ENCODE results near the gene NIT1. TPM values are rescaled to one million over a fixed set of nuclear protein-coding genes. Genes with fewer than 3 reads are reported as not detected.
A peak's percentile ranks its signal among the peaks of the same experiment; 100 is the strongest.

The NIT1 gene
- total RNA-seq, 1 experiment from 2014 or later = 47.2 TPM

DNA sequence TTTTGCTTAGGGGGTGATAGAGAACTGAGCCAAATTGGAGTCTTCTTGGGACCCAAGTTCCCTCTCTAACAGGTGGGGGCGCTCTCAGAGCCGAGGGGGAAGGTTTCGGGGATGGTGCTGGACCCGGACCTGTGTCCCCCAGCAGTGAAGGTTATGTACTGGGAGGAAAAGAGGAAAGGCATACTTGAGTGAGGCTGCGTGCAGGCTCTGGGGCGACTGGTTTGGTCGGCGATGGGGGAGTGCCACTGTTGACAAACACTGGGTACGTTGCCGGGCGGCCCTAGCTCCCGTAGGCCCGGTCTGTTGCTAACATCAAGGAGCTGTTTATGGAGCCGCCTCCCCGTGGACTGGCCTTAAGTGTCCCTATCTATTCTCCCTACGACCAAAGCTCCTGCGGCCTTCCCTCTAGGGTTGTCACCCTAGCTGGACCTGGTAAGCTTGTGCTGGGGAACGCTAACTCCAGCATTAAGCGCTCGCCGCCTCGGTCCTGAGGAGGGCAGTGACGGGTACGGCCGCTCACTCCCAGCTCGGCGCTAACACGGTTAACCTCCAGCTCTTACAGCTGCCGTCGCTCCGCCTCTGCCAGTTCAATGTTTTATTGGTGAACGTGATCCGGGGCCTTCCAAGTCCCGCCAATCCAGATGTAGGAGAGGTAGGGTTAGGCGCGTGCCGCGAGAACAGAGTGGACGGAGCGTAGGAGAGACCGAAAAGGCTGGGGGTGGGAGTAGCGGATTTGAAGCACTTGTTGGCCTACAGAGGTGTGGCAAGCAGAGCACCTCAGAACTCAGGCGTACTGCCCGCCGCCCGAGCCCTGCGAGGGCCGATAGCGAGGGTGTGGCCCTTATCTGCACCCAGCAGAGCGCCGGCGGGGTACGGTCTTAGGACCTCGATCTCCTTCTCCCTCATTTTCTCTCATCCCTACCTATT, 48.1 kb downstream of the NIT1 start, which contains the start of gene PPOX (continued):
- TF ChIP-seq PREB (CRISPR knock-in tag; IDR thresholded peaks at IDR 0.05; ENCODE audit: borderline replicate concordance) = no peak
- no peak for TF ChIP-seq PRRX2 (CRISPR knock-in tag; IDR thresholded peaks at IDR 0.05)
- TF ChIP-seq CREM (CRISPR knock-in tag; IDR thresholded peaks at IDR 0.05) = peak; percentile 64; the same call in 1 of the 2 replicates
- no peak for TF ChIP-seq IRF2 (CRISPR knock-in tag; IDR thresholded peaks at IDR 0.05; ENCODE audit: borderline replicate concordance, low read depth)
- TF ChIP-seq FOXJ3 (CRISPR knock-in tag; IDR thresholded peaks at IDR 0.05; ENCODE audit: borderline replicate concordance) = no peak
- TF ChIP-seq NFATC4 (CRISPR knock-in tag; IDR thresholded peaks at IDR 0.05) = no peak
- TF ChIP-seq NR1H2 (CRISPR knock-in tag; IDR thresholded peaks at IDR 0.05) = no peak
- no peak for TF ChIP-seq SMAD4 (CRISPR knock-in tag; IDR thresholded peaks at IDR 0.05)
- TF ChIP-seq NFYB (CRISPR knock-in tag; conservative IDR thresholded peaks at IDR 0.05; ENCODE audit: low read depth) = peak; percentile 83
- TF ChIP-seq, protein P1, sequence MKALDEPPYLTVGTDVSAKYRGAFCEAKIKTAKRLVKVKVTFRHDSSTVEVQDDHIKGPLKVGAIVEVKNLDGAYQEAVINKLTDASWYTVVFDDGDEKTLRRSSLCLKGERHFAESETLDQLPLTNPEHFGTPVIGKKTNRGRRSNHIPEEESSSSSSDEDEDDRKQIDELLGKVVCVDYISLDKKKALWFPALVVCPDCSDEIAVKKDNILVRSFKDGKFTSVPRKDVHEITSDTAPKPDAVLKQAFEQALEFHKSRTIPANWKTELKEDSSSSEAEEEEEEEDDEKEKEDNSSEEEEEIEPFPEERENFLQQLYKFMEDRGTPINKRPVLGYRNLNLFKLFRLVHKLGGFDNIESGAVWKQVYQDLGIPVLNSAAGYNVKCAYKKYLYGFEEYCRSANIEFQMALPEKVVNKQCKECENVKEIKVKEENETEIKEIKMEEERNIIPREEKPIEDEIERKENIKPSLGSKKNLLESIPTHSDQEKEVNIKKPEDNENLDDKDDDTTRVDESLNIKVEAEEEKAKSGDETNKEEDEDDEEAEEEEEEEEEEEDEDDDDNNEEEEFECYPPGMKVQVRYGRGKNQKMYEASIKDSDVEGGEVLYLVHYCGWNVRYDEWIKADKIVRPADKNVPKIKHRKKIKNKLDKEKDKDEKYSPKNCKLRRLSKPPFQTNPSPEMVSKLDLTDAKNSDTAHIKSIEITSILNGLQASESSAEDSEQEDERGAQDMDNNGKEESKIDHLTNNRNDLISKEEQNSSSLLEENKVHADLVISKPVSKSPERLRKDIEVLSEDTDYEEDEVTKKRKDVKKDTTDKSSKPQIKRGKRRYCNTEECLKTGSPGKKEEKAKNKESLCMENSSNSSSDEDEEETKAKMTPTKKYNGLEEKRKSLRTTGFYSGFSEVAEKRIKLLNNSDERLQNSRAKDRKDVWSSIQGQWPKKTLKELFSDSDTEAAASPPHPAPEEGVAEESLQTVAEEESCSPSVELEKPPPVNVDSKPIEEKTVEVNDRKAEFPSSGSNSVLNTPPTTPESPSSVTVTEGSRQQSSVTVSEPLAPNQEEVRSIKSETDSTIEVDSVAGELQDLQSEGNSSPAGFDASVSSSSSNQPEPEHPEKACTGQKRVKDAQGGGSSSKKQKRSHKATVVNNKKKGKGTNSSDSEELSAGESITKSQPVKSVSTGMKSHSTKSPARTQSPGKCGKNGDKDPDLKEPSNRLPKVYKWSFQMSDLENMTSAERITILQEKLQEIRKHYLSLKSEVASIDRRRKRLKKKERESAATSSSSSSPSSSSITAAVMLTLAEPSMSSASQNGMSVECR (CRISPR knock-in tag; IDR thresholded peaks at IDR 0.05; ENCODE audit: borderline replicate concordance) = peak; percentile 46; the same call in 1 of the 2 replicates
- TF ChIP-seq ZNF121 (CRISPR knock-in tag; IDR thresholded peaks at IDR 0.05) = no peak
- no peak for TF ChIP-seq ZNF219 (CRISPR knock-in tag; IDR thresholded peaks at IDR 0.05; ENCODE audit: borderline replicate concordance)
- TF ChIP-seq, protein P2, sequence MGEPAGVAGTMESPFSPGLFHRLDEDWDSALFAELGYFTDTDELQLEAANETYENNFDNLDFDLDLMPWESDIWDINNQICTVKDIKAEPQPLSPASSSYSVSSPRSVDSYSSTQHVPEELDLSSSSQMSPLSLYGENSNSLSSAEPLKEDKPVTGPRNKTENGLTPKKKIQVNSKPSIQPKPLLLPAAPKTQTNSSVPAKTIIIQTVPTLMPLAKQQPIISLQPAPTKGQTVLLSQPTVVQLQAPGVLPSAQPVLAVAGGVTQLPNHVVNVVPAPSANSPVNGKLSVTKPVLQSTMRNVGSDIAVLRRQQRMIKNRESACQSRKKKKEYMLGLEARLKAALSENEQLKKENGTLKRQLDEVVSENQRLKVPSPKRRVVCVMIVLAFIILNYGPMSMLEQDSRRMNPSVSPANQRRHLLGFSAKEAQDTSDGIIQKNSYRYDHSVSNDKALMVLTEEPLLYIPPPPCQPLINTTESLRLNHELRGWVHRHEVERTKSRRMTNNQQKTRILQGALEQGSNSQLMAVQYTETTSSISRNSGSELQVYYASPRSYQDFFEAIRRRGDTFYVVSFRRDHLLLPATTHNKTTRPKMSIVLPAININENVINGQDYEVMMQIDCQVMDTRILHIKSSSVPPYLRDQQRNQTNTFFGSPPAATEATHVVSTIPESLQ (CRISPR knock-in tag; IDR thresholded peaks at IDR 0.05) = no peak
- no peak for TF ChIP-seq E2F1 (CRISPR knock-in tag; IDR thresholded peaks at IDR 0.05)
- no peak for TF ChIP-seq CREB1 (CRISPR knock-in tag; IDR thresholded peaks at IDR 0.05)
- TF ChIP-seq SOX15 (CRISPR knock-in tag; IDR thresholded peaks at IDR 0.05) = no peak
- TF ChIP-seq, protein P3, sequence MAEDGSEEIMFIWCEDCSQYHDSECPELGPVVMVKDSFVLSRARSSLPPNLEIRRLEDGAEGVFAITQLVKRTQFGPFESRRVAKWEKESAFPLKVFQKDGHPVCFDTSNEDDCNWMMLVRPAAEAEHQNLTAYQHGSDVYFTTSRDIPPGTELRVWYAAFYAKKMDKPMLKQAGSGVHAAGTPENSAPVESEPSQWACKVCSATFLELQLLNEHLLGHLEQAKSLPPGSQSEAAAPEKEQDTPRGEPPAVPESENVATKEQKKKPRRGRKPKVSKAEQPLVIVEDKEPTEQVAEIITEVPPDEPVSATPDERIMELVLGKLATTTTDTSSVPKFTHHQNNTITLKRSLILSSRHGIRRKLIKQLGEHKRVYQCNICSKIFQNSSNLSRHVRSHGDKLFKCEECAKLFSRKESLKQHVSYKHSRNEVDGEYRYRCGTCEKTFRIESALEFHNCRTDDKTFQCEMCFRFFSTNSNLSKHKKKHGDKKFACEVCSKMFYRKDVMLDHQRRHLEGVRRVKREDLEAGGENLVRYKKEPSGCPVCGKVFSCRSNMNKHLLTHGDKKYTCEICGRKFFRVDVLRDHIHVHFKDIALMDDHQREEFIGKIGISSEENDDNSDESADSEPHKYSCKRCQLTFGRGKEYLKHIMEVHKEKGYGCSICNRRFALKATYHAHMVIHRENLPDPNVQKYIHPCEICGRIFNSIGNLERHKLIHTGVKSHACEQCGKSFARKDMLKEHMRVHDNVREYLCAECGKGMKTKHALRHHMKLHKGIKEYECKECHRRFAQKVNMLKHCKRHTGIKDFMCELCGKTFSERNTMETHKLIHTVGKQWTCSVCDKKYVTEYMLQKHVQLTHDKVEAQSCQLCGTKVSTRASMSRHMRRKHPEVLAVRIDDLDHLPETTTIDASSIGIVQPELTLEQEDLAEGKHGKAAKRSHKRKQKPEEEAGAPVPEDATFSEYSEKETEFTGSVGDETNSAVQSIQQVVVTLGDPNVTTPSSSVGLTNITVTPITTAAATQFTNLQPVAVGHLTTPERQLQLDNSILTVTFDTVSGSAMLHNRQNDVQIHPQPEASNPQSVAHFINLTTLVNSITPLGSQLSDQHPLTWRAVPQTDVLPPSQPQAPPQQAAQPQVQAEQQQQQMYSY (CRISPR knock-in tag; IDR thresholded peaks at IDR 0.05) = peak; percentile 33; the same call in 1 of the 2 replicates
- peak; percentile 89 for TF ChIP-seq FOXK1 (CRISPR knock-in tag; IDR thresholded peaks at IDR 0.05)
- TF ChIP-seq ZNF396 (CRISPR knock-in tag; IDR thresholded peaks at IDR 0.05; ENCODE audit: borderline replicate concordance) = no peak
- TF ChIP-seq, protein P4, sequence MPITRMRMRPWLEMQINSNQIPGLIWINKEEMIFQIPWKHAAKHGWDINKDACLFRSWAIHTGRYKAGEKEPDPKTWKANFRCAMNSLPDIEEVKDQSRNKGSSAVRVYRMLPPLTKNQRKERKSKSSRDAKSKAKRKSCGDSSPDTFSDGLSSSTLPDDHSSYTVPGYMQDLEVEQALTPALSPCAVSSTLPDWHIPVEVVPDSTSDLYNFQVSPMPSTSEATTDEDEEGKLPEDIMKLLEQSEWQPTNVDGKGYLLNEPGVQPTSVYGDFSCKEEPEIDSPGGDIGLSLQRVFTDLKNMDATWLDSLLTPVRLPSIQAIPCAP (CRISPR knock-in tag; IDR thresholded peaks at IDR 0.05) = no peak
- no peak for TF ChIP-seq ZNF281 (CRISPR knock-in tag; IDR thresholded peaks at IDR 0.05)
- no peak for TF ChIP-seq GABPB1 (CRISPR knock-in tag; IDR thresholded peaks at IDR 0.05)
- no peak for TF ChIP-seq ZNF138 (CRISPR knock-in tag; conservative IDR thresholded peaks at IDR 0.05)

Data from WTC11 (cell line).